Caco-2 (cell line): ENCODE results near the gene GDI1. TPM values are rescaled to one million over a fixed set of nuclear protein-coding genes. Genes with fewer than 3 reads are reported as not detected.

Experiments used
- BruUV-seq: library from RNA; stranded (reverse); fragments of 400-500 nt; replicated peaks from 2 replicates; lab custom pipeline; 2021; lab: Mats Ljungman, UMichigan
- CTCF ChIA-PET: fragments of 300-600 bp; sonication (Branson Sonifier 250); formaldehyde crosslinking; loops from one replicate; lab custom pipeline; 2022; ENCODE audit warnings: antibody characterized with exemption; lab: Charles Lee
- POLR2A ChIA-PET: fragments of 300-600 bp; sonication (Branson Sonifier 250); formaldehyde crosslinking; loops from one replicate; lab custom pipeline; 2022; ENCODE audit warnings: antibody characterized with exemption; lab: Charles Lee
- DNase-seq, 2 experiments: peaks; one replicate each; pipeline versions ENCODE4 v3.0.0 to v3.0.0-alpha.2; 2020 to 2022
- H3K27me3 ChIP-seq: replicated peaks from 2 replicates; pipeline ENCODE4 v1.6.0; 2011; ENCODE audit warnings: low read length; ENCODE audit not compliant: control insufficient read depth, insufficient read depth
- H3K36me3 ChIP-seq: 2 replicates; pipeline ENCODE4 v1.5.1; 2011; ENCODE audit warnings: low read length; ENCODE audit not compliant: control insufficient read depth, insufficient read depth
- H3K4me1 ChIP-seq: fragments of 250-450 bp; sonication (Bioruptor Pico); 2 replicates; pipeline ENCODE4 v1.5.1; 2020; ENCODE audit warnings: mild to moderate bottlenecking
- H3K4me3 ChIP-seq: 2 replicates; pipeline ENCODE4 v1.5.1; 2011; ENCODE audit warnings: low read depth, mild to moderate bottlenecking, control low read depth, low read length
- H3K9me3 ChIP-seq: fragments of 250-450 bp; sonication (Bioruptor Pico); 2 replicates; pipeline ENCODE4 v1.5.1; 2020; ENCODE audit warnings: mild to moderate bottlenecking, moderate library complexity
- H3K27ac Mint-ChIP-seq: one replicate; pipeline ENCODE4 v1.8.0; 2022; ENCODE audit warnings: mixed read lengths; ENCODE audit not compliant: unreplicated experiment
- H3K27me3 Mint-ChIP-seq: one replicate; pipeline ENCODE4 v1.8.0; 2022; ENCODE audit warnings: mixed read lengths; ENCODE audit not compliant: insufficient read depth, unreplicated experiment
- H3K36me3 Mint-ChIP-seq: one replicate; pipeline ENCODE4 v1.8.0; 2022; ENCODE audit warnings: mild to moderate bottlenecking, mixed read lengths; ENCODE audit not compliant: insufficient read depth, unreplicated experiment
- H3K4me1 Mint-ChIP-seq: one replicate; pipeline ENCODE4 v1.8.0; 2022; ENCODE audit warnings: low read depth, mixed read lengths; ENCODE audit not compliant: unreplicated experiment
- H3K4me3 Mint-ChIP-seq: one replicate; pipeline ENCODE4 v1.8.0; 2022; ENCODE audit warnings: mild to moderate bottlenecking, moderate library complexity, mixed read lengths; ENCODE audit not compliant: unreplicated experiment
- H3K9me3 Mint-ChIP-seq: one replicate; pipeline ENCODE4 v1.8.0; 2022; ENCODE audit warnings: mixed read lengths; ENCODE audit not compliant: unreplicated experiment
- CTCF ChIP-seq, 2 experiments: fragments of 200-600 bp in 1 of 2; IDR thresholded peaks; 1 replicate in 1 of 2; 2 replicates in 1 of 2; pipeline versions ENCODE4 v1.5.1 to v1.8.0; 2011 to 2022; ENCODE audit warnings: antibody characterized with exemption in 1 of 2, control low read depth in 1 of 2, inconsistent platforms in 1 of 2, low read depth in 1 of 2, low read length in 1 of 2, mild to moderate bottlenecking in 1 of 2, moderate library complexity in 1 of 2; ENCODE audit not compliant: insufficient read depth in 1 of 2, severe bottlenecking in 1 of 2, unreplicated experiment in 1 of 2
- intact Hi-C: fragments of 100-400 bp; cut with micrococcal nuclease; formaldehyde crosslinking; loops from one replicate; pipeline ENCODE4 v1.10.0; 2022; ENCODE audit not compliant: unreplicated experiment
- total RNA-seq: library from RNA; stranded (reverse); gene quantifications from 2 replicates; pipeline ENCODE4 v1.2.3, GENCODE V29; 2022

Gene GDI1
- total RNA-seq, 1 experiment from 2014 or later: 68.7 TPM

- peaks cover 10% of the 10 kb centered on the region; the same call in 1 of the 2 replicates for H3K4me1 ChIP-seq
- TF ChIP-seq CTCF (IDR thresholded peaks at IDR 0.05; ENCODE audit: insufficient read depth in 1 of 2, low read depth in 1 of 2, low read length in 1 of 2, severe bottlenecking in 1 of 2, unreplicated experiment in 1 of 2): no peak
- ChIA-PET POLR2A (no interaction called here), CTCF (interaction anchor here (0.7 kb wide), 1 partner anchor 96 kb away, joined by 3 read pairs; no protein-coding TSS in a partner anchor)
- no peaks in the 10 kb centered on the region for H3K27me3 ChIP-seq
- Mint-ChIP-seq H3K4me1 (peaks cover 14% of the 10 kb centered on the region), H3K9me3 (no peaks in the 10 kb centered on the region), H3K27ac (no peak overlapping the region), H3K27me3 (no peaks in the 10 kb centered on the region), H3K36me3 (peaks cover 11% of the 10 kb centered on the region), H3K4me3 (peak overlapping the region; percentile 82)
- peak overlapping the region; percentile 73 for H3K4me3 ChIP-seq
- no TSS peak for BruUV-seq
- intact Hi-C loops: no loop called here
- H3K9me3 ChIP-seq: no peaks in the 10 kb centered on the region
- no peaks in the 10 kb centered on the region for H3K36me3 ChIP-seq
- no peak for DNase-seq
These were observed 7.2 kb upstream of the GDI1 start for GRCh38 chrX:154429711-154430110.

- H3K36me3 ChIP-seq: no peaks in the 10 kb centered on the region
- DNase-seq: no peak
- POLR2A ChIA-PET: no interaction called here
- CTCF ChIA-PET: no interaction called here
- Mint-ChIP-seq H3K4me3 (peak overlapping the region; percentile 18), H3K36me3 (peaks cover 11% of the 10 kb centered on the region), H3K27me3 (no peaks in the 10 kb centered on the region), H3K9me3 (no peaks in the 10 kb centered on the region), H3K4me1 (peaks cover 14% of the 10 kb centered on the region), H3K27ac (no peak overlapping the region)
- no TSS peak for BruUV-seq
- H3K9me3 ChIP-seq: no peaks in the 10 kb centered on the region
- H3K4me1 ChIP-seq: peaks cover 10% of the 10 kb centered on the region; the same call in 1 of the 2 replicates
- TF ChIP-seq CTCF (IDR thresholded peaks at IDR 0.05; ENCODE audit: insufficient read depth in 1 of 2, low read depth in 1 of 2, low read length in 1 of 2, severe bottlenecking in 1 of 2, unreplicated experiment in 1 of 2): no peak
- intact Hi-C loops: no loop called here
- H3K27me3 ChIP-seq: no peaks in the 10 kb centered on the region
- no peak overlapping the region for H3K4me3 ChIP-seq
These were observed 6.5 kb upstream of the GDI1 start for GRCh38 chrX:154430479-154430878.

GRCh38 chrX:154430916-154431315, 6.0 kb upstream of the GDI1 start:
- Mint-ChIP-seq H3K27me3 (no peaks in the 10 kb centered on the region), H3K9me3 (no peaks in the 10 kb centered on the region), H3K4me3 (peak overlapping the region; percentile 18), H3K36me3 (peaks cover 11% of the 10 kb centered on the region), H3K4me1 (peaks cover 14% of the 10 kb centered on the region), H3K27ac (no peak overlapping the region)
- Histone ChIP-seq H3K4me1 (peaks cover 10% of the 10 kb centered on the region; the same call in 1 of the 2 replicates), H3K9me3 (no peaks in the 10 kb centered on the region), H3K36me3 (no peaks in the 10 kb centered on the region), H3K4me3 (no peak overlapping the region), H3K27me3 (no peaks in the 10 kb centered on the region)
- CTCF ChIA-PET: no interaction called here
- DNase-seq: no peak
- POLR2A ChIA-PET: no interaction called here
- intact Hi-C loops: no loop called here
- no peak for TF ChIP-seq CTCF (IDR thresholded peaks at IDR 0.05; ENCODE audit: insufficient read depth in 1 of 2, low read depth in 1 of 2, low read length in 1 of 2, severe bottlenecking in 1 of 2, unreplicated experiment in 1 of 2)
- no TSS peak for BruUV-seq
